Dedifferentiated amniotic fluid mesenchymal stem cell (primary cell): ENCODE results near the gene CRCP.
"Not testable (repeated sequence)": the region's sequence is repeated elsewhere in the genome, so short reads cannot be mapped to it uniquely, and the experiment has no call there.

Experiments
- DNase-seq: peaks from one replicate; pipeline ENCODE4 v3.0.0-alpha.2; 2016; ENCODE audit errors: extremely low spot score

The CRCP gene

DNA sequence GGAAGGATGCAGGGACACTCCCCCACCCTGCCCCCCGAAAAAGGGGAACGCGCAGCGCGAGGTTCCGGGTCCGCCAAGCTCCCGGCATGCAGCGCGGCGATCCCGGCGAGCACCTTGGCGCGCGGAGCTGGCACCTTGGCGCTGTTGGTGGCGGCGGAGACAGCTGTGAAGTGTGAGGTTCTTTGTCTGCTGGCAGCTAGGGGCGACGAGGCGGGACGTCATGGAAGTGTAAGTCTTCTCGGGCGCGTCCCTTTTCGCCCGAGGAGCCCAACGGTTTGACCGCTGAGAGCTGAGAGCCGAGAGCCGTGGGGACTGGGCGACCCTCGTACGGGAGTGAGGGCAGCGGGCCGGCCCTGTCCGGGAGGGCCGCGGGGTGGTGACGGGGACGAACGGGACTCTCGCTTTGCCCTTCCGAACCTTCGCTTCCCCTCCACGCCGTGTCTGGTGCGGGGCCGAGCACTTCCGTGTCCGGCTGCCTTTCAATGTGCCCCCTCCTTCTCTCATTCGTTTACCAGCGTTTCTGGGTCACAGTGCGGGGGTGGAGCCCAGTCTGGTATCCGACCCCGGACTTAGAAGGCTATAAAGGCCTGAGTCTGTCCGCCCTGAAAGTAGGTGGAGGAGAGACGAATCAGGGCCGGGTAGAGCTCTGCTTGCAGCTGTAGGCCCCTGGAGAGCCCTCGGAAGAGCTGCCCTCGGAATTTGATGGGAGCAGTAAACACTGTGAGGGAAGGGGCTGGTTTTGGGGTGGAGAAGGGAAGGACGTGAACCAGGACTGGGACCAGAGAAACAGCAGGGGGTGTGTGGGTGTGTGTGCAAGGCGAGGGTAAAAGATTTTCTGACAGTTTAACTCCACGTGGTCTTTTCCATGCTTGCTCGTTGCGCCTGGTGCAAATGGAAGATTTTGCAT lies at the start of gene CRCP:
CRCP (plus strand) TSS at position 105 of the 907 bp plus-strand sequence; CDS start at position 221, 116 bp downstream.
- peak; percentile 60 for DNase-seq

GRCh38 chr7:66069732-66070131 lies 44.9 kb upstream of the CRCP start:
- no peak for DNase-seq

DNA sequence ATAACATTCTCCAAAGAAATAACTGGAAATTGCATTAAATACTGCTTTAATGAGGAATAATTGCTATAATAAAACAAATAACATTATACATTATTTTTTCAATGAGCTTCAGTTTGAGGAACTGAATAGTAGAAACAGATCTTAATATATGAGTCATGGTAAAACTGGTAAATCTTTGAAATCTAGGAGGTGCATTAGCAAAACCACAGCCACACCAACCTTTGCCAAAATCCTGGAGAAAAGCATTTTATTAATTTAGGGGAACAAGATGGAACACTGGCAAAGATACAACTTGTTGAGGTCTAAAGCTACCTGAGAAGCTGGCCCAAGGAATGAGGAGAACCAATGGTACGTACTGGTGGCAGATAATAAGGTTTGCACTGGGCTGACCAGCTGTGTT lies 44.4 kb upstream of the CRCP start:
- DNase-seq, result no peak

DNA sequence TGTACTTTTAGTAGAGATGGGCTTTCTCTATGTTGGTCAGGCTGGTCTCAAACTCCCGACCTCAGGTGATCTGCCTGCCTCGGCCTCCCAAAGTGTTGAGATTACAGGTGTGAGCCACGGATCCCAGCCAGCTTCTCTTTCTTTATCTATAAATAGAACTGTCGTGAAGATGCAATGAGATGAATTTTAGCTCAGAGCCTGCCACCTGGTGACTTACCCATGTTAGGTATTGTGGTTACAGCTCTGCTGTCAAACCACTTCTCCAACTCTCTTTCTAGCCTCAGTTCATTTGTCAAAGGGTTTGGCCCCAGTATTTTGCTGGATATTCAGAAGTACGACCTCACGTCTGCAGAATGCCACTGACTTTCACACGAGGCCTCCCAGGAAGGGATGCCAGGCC lies 42.4 kb upstream of the CRCP start:
- not testable (repeated sequence) for DNase-seq

DNA sequence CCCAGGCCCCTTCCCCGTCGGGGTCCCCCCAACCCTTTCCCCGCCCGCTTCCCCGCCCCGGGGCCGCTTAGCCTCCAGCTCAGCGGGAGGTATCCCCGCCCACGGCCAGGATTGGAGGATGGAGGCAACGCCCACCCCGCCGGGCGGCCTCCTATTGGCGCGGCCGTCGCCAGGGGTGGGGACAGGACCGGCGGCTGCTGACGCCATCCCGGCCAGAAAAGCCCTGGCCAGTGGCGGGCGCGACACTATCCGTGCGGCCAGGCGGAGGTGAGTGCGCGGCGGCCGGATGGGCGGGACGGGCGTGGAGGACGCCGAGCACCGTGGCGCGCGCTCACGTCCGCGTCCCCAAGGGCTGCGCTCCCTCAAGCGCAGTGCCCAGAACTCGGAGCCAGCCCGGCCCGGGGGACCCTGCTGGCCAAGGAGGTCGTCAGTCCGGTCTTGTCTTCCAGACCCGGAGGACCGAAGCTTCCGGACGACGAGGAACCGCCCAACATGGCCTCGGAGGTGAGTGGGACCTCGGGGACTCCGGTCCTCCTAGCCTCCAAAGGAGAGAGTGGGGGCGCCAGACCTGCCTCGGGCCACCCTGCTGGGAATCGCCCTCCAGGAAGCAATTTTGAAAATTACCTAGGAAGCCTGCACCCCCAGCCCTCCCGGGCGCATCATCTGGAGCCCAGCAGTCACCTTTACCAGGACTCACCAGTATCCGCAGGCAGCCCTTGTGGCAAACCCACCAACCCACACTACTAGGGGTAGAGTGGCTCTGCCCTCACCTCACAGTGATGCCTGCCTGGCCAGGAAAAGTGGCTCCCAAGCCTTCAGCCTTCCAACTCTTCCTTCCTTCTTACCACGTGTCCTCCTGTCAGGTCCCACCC lies 38.8 kb upstream of the CRCP start, which contains the start of gene ASL:
ASL (plus strand) TSS at position 230 of the 872 bp plus-strand sequence; CDS start at position 493, 263 bp downstream.
- DNase-seq, result peak; percentile 85

- DNase-seq, result no peak
Observed at GRCh38 chr7:66076462-66077329, 38.0 kb upstream of the CRCP start.

- no peak for DNase-seq
Observed at GRCh38 chr7:66078067-66078466, 36.6 kb upstream of the CRCP start.

- DNase-seq, result no peak
Observed at GRCh38 chr7:66082083-66082482, 32.6 kb upstream of the CRCP start.

- DNase-seq, result no peak
Observed at GRCh38 chr7:66082886-66083415, 31.7 kb upstream of the CRCP start.

- no peak for DNase-seq
Observed at GRCh38 chr7:66083677-66084076, 31.0 kb upstream of the CRCP start.

DNA sequence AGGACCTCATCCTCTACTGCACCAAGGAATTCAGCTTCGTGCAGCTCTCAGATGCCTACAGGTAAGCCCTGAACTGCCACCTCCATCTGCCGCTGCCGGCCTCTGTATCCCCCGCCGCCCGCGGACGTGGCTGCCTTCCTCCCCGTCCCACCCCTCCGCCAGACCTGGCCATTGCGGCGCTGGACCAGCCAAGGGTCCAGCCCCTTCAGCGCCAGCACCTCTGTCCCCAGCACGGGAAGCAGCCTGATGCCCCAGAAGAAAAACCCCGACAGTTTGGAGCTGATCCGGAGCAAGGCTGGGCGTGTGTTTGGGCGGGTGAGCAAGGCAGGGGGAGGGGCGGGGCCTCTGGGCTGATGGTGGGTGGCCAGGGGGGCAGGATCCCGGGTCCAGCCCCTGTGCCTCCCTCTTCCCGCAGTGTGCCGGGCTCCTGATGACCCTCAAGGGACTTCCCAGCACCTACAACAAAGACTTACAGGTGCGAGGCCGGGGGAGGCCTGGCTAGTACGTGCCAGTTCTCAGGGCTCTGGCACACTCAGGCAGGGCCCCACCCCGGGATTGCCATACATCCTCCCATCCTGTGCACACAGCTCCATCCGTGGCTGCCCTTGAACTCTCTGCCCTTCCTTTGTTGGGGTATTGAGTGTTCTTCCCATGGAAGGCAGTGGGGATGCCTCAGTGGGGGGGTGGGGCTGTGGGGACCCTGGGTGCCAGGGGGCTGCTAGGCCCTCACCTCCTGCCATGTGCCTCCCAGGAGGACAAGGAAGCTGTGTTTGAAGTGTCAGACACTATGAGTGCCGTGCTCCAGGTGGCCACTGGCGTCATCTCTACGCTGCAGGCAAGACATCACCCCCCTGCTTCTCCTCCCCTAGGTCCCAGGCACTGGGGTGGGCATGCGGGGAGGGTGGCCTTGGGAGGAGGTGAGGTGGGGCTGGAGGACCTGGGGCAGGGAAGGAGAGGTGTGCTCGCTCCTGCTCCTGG lies 25.5 kb upstream of the CRCP start:
- DNase-seq, result no peak

- no peak for DNase-seq
Observed at GRCh38 chr7:66092654-66093053, 22.0 kb upstream of the CRCP start.

- no peak for DNase-seq
Observed at GRCh38 chr7:66095010-66095409, 19.6 kb upstream of the CRCP start.

DNA sequence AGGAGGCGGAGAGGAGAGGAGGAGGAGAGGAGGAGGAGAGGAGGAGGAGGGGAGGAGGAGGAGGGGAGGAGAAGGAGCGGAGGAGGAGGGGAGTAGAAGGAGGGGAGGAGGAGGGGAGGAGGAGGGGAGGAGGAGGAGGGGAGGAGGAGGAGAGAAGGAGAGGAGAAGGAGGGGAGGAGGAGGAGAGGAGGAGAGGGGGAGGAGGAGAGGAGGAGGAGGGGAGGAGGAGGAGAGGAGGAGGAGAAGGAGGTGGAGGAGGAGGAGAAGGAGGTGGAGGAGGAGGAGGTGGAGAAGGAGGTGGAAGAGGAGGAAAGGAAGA lies 15.5 kb upstream of the CRCP start:
- DNase-seq, result no peak

GRCh38 chr7:66099551-66100407 lies 14.9 kb upstream of the CRCP start:
- peak; percentile 39 for DNase-seq

DNA sequence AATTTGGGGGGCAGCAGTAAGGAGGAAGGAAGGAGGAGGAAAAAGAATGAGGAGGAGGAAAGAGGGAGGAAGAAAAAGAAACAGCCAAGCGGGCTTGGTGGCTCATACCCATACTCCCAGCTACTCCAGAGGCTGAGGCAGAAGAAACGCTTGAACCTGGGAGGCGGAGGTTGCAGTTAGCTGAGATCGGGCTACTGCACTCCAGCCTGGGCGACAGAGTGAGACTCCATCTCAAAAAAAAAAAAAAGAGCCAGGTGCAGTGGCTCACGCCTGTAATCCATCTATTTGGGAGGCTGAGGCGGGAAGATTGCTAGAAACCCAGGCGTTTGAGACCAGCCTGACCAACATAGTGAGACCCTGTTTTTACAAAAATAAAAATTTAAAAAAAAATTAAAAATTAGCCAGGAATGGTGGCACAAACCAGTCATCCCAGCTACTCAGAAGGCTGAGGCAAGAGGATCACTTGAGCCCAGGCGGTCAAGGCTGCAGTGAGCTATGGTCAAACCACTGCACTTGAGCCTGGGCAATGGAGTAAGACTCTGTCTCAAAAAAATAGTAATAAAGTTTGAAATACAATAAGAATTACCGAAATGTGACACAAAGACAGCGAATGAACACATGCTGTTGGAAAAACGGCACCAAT lies 14.1 kb upstream of the CRCP start:
- no peak for DNase-seq

DNA sequence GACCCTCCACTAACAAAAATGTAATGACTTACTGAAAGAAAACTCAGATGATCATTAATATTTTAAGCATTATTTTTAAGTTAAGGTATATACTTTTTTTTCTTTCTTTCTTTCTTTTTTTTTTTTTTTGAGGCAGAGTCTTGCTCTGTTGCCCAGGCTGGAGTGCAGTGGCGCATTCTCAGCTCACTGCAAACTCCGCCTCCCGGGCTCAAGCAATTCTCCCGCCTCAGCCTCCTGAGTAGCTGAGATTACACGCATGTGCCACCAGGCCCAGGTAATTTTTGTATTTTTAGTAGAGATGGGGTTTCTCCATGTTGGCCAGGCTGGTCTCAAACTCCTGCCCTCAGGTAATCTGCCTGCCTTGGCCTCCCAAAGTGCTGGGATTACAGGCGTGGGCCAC lies 12.5 kb upstream of the CRCP start:
- not testable (repeated sequence) for DNase-seq

GRCh38 chr7:66103994-66104393 lies 10.7 kb upstream of the CRCP start:
- DNase-seq, result not testable (repeated sequence)

DNA sequence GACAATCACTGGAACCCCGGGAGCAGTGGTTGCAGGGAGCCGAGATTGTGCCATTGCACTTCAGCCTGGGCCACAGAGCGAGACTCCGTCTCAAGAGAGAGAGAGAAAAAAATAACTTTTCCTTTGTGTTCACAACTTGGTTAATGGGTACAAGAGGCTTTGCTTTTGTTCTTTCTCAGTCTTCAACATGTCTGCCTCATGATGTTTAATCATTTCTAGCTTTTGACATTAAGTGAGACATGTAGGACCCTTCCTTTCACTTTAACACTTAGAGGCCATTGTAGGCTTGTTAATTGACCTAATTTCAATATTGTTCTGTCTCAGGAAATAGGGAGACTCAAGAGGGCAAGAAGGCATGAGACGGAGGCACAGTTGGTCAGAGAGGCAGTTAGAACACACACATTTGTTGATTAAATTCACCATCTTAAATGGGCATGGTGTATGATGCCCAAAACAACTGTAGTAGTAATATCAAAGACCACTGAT lies 9.3 kb upstream of the CRCP start:
- DNase-seq, result no peak
